ENCODE measurements around the gene LEMD1. TPM values are rescaled to one million over a fixed set of nuclear protein-coding genes. Genes with fewer than 3 reads are reported as not detected.

LEMD1 gene
- total RNA-seq, result 0.33 TPM in 1 of 2 replicates, not detected in the other

DNA sequence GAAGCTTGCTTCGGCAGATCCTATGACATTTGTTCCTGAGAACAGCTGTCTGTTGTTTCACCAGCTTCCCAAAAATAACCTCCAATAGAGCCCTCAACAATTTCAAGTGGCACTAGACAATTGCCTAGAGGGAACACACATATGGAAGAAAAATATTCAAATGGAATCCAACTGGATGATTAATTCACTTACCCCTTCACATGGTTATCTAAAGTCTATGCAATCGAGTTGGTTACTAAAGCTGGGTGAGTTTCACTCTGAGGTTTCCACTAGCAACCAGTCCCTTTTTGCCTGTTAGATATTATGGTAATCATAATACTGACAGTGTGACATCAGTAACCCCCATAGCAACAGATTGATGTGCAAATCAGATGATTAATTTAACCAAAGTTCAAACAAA lies at the start of gene LEMD1:
TSS of gene LEMD1 (minus strand) at position 259 of the 400 bp plus-strand sequence. CDS start 1,520 bp downstream, outside the sequence.

GRCh38 chr1:205455581-205456382 lies 33.9 kb upstream of the LEMD1 start, which contains the start of gene BLACAT1:
TSS of gene BLACAT1 (minus strand) at chr1:205456045.

GRCh38 chr1:205356440-205357139 lies 65.3 kb downstream of the LEMD1 start, which contains the start of gene KLHDC8A:
TSS of gene KLHDC8A (minus strand) at chr1:205356922. CDS start at chr1:205343604, 13,318 bp downstream.

Other genes with a start within 250 kb of the LEMD1 start
- 18.9 and 25.0 TPM in 2 replicates for gene DSTYK, start 210.4 kb downstream of the LEMD1 start, total RNA-seq
- 3.2 and 4.7 TPM in 2 replicates for gene TMCC2, start 194.1 kb downstream of the LEMD1 start, total RNA-seq
- 1.00 and 2.2 TPM in 2 replicates for gene NUAK2, start 100.3 kb downstream of the LEMD1 start, total RNA-seq
- not detected in 2 replicates for gene KLHDC8A, start 65.1 kb downstream of the LEMD1 start, total RNA-seq
- gene BLACAT1, start 34.0 kb upstream of the LEMD1 start, total RNA-seq, result under 0.01 and 0.22 TPM in 2 replicates
- gene CDK18, start 82.6 kb upstream of the LEMD1 start, total RNA-seq, result 0.11 and 0.62 TPM in 2 replicates
- gene ELK4, start 210.0 kb upstream of the LEMD1 start, total RNA-seq, result 10.4 and 12.4 TPM in 2 replicates